Measurements from ENCODE around the gene CARD11. TPM values are rescaled to one million over a fixed set of nuclear protein-coding genes. Genes with fewer than 3 reads are reported as not detected.

CARD11 gene
- total RNA-seq, 2 experiments from 2014 or later = 118 to 122 TPM

DNA sequence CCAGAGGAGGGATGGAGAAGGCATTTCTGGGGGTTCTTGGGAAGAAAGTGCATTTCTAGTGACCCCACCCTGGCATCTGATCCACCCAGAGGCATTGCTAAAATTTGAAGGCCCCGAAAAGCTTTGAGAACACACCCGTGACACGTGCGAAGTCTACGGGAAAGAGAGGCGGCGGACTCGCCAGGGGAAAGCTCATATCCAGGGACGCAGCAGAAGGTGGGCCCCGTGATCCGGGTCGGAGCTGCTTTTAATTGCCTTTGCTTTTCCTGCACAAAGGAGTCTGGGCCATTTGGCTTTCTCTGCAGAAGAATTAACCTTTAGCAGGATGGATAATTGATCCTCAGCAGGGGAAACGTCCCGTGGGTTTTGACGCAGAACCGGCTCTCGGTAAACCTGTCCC, 50.3 kb downstream of the CARD11 start:
- no peak overlapping the region for H3K4me3 Mint-ChIP-seq
- H3K27me3 Mint-ChIP-seq = no peaks in the 10 kb centered on the region
- CTCF ChIA-PET = no interaction called here
- intact Hi-C loops (cut with DNase I, micrococcal nuclease) = no loop called here
- Histone ChIP-seq H3K9me3 (ENCODE audit: control insufficient read depth in 1 of 2, insufficient read depth in 1 of 2, low read length in 2 of 2) (peaks cover 13 to 34% of the 10 kb centered on the region in 2 experiments), H3K27ac (ENCODE audit: low read depth in 1 of 2, low read length in 2 of 2) (no peak overlapping the region), H3K4me3 (ENCODE audit: low read length) (no peak overlapping the region), H3K4me1 (ENCODE audit: insufficient read depth, low read length) (peaks cover under 1% of the 10 kb centered on the region), H3K36me3 (ENCODE audit: insufficient read depth, low read length) (peaks cover 54% of the 10 kb centered on the region), H3K27me3 (ENCODE audit: control insufficient read depth in 1 of 2, insufficient read depth in 2 of 2, low read length in 2 of 2) (no peaks in the 10 kb centered on the region)
- H3K4me1 Mint-ChIP-seq (ENCODE audit: low read depth) = peaks cover 34% of the 10 kb centered on the region
- peaks cover 3% of the 10 kb centered on the region for H3K9me3 Mint-ChIP-seq
- TF ChIP-seq, protein P1, sequence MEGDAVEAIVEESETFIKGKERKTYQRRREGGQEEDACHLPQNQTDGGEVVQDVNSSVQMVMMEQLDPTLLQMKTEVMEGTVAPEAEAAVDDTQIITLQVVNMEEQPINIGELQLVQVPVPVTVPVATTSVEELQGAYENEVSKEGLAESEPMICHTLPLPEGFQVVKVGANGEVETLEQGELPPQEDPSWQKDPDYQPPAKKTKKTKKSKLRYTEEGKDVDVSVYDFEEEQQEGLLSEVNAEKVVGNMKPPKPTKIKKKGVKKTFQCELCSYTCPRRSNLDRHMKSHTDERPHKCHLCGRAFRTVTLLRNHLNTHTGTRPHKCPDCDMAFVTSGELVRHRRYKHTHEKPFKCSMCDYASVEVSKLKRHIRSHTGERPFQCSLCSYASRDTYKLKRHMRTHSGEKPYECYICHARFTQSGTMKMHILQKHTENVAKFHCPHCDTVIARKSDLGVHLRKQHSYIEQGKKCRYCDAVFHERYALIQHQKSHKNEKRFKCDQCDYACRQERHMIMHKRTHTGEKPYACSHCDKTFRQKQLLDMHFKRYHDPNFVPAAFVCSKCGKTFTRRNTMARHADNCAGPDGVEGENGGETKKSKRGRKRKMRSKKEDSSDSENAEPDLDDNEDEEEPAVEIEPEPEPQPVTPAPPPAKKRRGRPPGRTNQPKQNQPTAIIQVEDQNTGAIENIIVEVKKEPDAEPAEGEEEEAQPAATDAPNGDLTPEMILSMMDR (IDR thresholded peaks at IDR 0.05) = no peak
- no peak for ATAC-seq (ENCODE audit: poor library complexity)
- DNase-seq = no peak
- peak overlapping the region; percentile 66 for H3K27ac Mint-ChIP-seq
- POLR2A ChIA-PET = interaction anchor here (0.6 to 1.1 kb wide), 3 partner anchors 17 to 51 kb away, joined by 3 to 4 read pairs (median 3); no protein-coding TSS in a partner anchor
- H3K36me3 Mint-ChIP-seq (ENCODE audit: low read depth) = peaks cover 85% of the 10 kb centered on the region

DNA sequence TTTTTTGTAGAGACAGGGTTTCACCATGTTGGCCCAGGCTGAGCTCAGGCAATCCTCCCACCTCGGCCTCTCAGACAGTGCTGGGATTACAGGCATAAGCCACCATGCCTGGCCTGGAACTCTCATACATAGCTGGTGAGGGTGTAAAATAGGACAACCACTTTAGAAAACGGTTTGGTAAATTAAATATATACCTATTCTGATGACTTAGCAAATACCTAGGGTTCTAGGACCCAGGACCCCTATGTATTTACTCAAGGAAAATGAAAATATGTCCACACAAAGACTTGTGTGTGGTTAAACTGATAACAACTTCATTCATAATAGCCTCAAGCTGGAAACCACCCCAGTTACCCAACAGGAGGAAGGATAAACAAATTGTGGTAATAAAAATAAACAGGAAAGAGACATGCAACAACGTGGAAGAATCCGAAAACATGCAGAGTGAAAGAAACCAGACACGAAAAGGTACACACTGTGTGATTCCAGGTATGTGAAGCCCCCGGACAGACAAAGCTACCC, 52.7 kb downstream of the CARD11 start:
- H3K27me3 Mint-ChIP-seq = no peaks in the 10 kb centered on the region
- peaks cover 9% of the 10 kb centered on the region for H3K4me1 ChIP-seq (ENCODE audit: insufficient read depth, low read length)
- ChIA-PET CTCF (interaction anchor here (0.7 kb wide), 1 partner anchor 14 kb away, joined by 3 read pairs; no protein-coding TSS in a partner anchor), POLR2A (no interaction called here)
- H3K27me3 ChIP-seq (ENCODE audit: control insufficient read depth in 1 of 2, insufficient read depth in 2 of 2, low read length in 2 of 2) = no peaks in the 10 kb centered on the region
- H3K4me3 Mint-ChIP-seq = no peak overlapping the region
- TF ChIP-seq, protein P1 (IDR thresholded peaks at IDR 0.05) = no peak
- intact Hi-C loops (cut with DNase I, micrococcal nuclease) = no loop called here
- H3K27ac Mint-ChIP-seq = no peak overlapping the region
- no peak overlapping the region for H3K27ac ChIP-seq (ENCODE audit: low read depth in 1 of 2, low read length in 2 of 2)
- no peak overlapping the region for H3K4me3 ChIP-seq (ENCODE audit: low read length)
- H3K36me3 ChIP-seq (ENCODE audit: insufficient read depth, low read length) = peaks cover 45% of the 10 kb centered on the region
- H3K9me3 ChIP-seq (ENCODE audit: control insufficient read depth in 1 of 2, insufficient read depth in 1 of 2, low read length in 2 of 2) = peaks cover 10 to 29% of the 10 kb centered on the region in 2 experiments
- H3K9me3 Mint-ChIP-seq = peaks cover 3% of the 10 kb centered on the region
- DNase-seq (no peak), ATAC-seq (ENCODE audit: poor library complexity) (no peak)
- H3K36me3 Mint-ChIP-seq (ENCODE audit: low read depth) = peaks cover 84% of the 10 kb centered on the region
- peaks cover 41% of the 10 kb centered on the region for H3K4me1 Mint-ChIP-seq (ENCODE audit: low read depth)

DNA sequence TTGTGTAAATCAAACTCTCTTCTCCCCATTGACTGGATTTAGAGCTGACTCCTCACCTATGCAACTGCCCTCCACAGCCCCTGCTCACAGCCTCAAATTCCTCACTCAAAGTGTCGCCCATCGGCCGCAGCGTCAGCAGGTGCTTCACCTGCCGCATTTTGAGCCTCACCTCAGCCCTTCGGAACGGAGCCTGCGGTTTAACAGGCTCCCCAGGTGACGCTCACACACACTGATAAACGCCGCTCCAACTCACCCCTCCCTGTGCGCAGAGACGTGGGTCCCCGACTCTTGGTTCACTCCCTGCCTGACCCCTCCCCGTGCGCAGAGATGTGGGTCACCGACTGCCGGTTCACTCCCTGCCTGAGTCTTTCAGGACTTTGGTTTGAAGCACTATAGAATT, 57.1 kb downstream of the CARD11 start:
- POLR2A ChIA-PET = no interaction called here
- peaks cover 73% of the 10 kb centered on the region for H3K36me3 Mint-ChIP-seq (ENCODE audit: low read depth)

More for the DNA sequence above, 57.1 kb downstream of the CARD11 start:
- H3K27me3 Mint-ChIP-seq = no peaks in the 10 kb centered on the region
- CTCF ChIA-PET = interaction anchor here (1.7 kb wide), 1 partner anchor 316 kb away, joined by 3 read pairs; no protein-coding TSS in a partner anchor
- H3K27ac Mint-ChIP-seq = peak overlapping the region; percentile 71
- Histone ChIP-seq H3K4me3 (ENCODE audit: low read length) (no peak overlapping the region), H3K27me3 (ENCODE audit: control insufficient read depth in 1 of 2, insufficient read depth in 2 of 2, low read length in 2 of 2) (no peaks in the 10 kb centered on the region), H3K27ac (ENCODE audit: low read depth in 1 of 2, low read length in 2 of 2) (no peak overlapping the region), H3K9me3 (ENCODE audit: control insufficient read depth in 1 of 2, insufficient read depth in 1 of 2, low read length in 2 of 2) (peaks cover 0 to 12% of the 10 kb centered on the region in 2 experiments), H3K36me3 (ENCODE audit: insufficient read depth, low read length) (peaks cover 23% of the 10 kb centered on the region), H3K4me1 (ENCODE audit: insufficient read depth, low read length) (peaks cover 46% of the 10 kb centered on the region)
- no peak for DNase-seq
- intact Hi-C loops (cut with DNase I, micrococcal nuclease) = no loop called here
- TF ChIP-seq, protein P1 (IDR thresholded peaks at IDR 0.05) = no peak
- no peak overlapping the region for H3K4me3 Mint-ChIP-seq
- ATAC-seq (ENCODE audit: poor library complexity) = no peak
- no peaks in the 10 kb centered on the region for H3K9me3 Mint-ChIP-seq
- H3K4me1 Mint-ChIP-seq (ENCODE audit: low read depth) = peaks cover 60% of the 10 kb centered on the region

Measured in CD4-positive, alpha-beta T cell (primary cell).